ENCODE measurements around the gene IFT20.

Gene IFT20

DNA sequence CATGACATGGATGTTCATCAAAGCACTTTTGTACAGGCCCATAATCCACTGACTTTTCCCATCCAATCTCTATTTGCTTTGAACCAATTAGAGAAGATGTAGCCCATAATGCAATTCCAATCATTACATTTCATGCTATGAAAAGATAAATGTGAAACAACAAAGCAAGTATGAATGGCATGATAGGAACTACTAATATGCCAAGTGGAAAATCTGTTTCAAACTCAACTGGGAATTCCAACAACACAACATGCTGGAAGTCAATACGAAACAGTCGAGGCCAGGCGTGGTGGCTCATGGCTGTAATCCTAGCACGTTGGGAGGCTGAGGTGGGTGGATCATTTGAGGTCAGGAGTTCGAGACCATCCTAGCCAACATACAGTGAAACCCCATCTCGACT lies 55.9 kb downstream of the IFT20 start:
- DNase-seq (ENCODE audit: low read depth): no peak
- no peak for TF ChIP-seq CTCF (IDR thresholded peaks at IDR 0.05; ENCODE audit: control insufficient read depth, insufficient read depth, low read depth, low read length, missing control alignments)
- no peak overlapping the region for H3K4me3 ChIP-seq (ENCODE audit: control insufficient read depth, low read depth, low read length)

Data from AG09309 (cell line).